Spleen (tissue), 11 donors: ENCODE measurements around the gene STAC3. TPM values are rescaled to one million over a fixed set of nuclear protein-coding genes. Genes with fewer than 3 reads are reported as not detected.

ENCODE experiments used
- DNase-seq: peaks from one replicate; pipeline ENCODE4 v3.0.0-alpha.2; 2020
- H3K27ac ChIP-seq, 8 donors: fragments of 200-600 bp; sonication (generic) in 7 of 8; 1 replicate in 4 of 8; 2 replicates in 4 of 8; pipeline versions ENCODE4 v1.5.0 to v1.8.0; 2016 to 2021; ENCODE audit warnings: inconsistent platforms in 4 of 8, mild to moderate bottlenecking in 4 of 8, moderate library complexity in 1 of 8
- H3K27me3 ChIP-seq, 7 donors: fragments of 200-600 bp; sonication (generic) in 6 of 7; replicated peaks in 1 of 7; 1 replicate in 4 of 7; 2 replicates in 3 of 7; pipeline versions ENCODE4 v1.5.0 to v1.8.0; 2016 to 2021; ENCODE audit warnings: inconsistent platforms in 3 of 7, mild to moderate bottlenecking in 1 of 7
- H3K36me3 ChIP-seq, 6 donors: fragments of 200-600 bp; sonication (generic) in 5 of 6; 1 replicate in 4 of 6; 2 replicates in 2 of 6; pipeline versions ENCODE4 v1.5.0 to v1.8.0; 2016 to 2021; ENCODE audit warnings: inconsistent platforms in 2 of 6
- H3K4me1 ChIP-seq, 6 donors: fragments of 200-600 bp; sonication (generic) in 5 of 6; 1 replicate in 3 of 6; 2 replicates in 3 of 6; pipeline versions ENCODE4 v1.5.0 to v1.8.0; 2016 to 2021; ENCODE audit warnings: inconsistent platforms in 3 of 6
- H3K4me3 ChIP-seq, 8 donors: fragments of 200-600 bp; sonication (generic) in 7 of 8; 1 replicate in 4 of 8; 2 replicates in 4 of 8; pipeline versions ENCODE4 v1.5.0 to v1.8.0; 2016 to 2021; ENCODE audit warnings: inconsistent platforms in 4 of 8, mild to moderate bottlenecking in 4 of 8, moderate library complexity in 2 of 8
- H3K9me3 ChIP-seq, 8 donors: fragments of 200-600 bp; sonication (generic) in 7 of 8; 1 replicate in 4 of 8; 2 replicates in 4 of 8; pipeline versions ENCODE4 v1.5.0 to v1.8.0; 2016 to 2021; ENCODE audit warnings: inconsistent platforms in 4 of 8
- POLR2A ChIP-seq, 3 donors: fragments of 450-650 bp; IDR thresholded peaks; one replicate each; pipeline ENCODE4 v1.5.1; 2017; ENCODE audit warnings: antibody characterized with exemption in 3 of 3, mild to moderate bottlenecking in 1 of 3
- POLR2AphosphoS5 ChIP-seq, 3 donors: sonication (generic); formaldehyde crosslinking; IDR thresholded peaks; one replicate each; pipeline ENCODE4 v1.5.1; 2017; ENCODE audit warnings: antibody characterized with exemption in 3 of 3
- WGBS, 5 donors: extraction: QIAGEN DNeasy Blood & Tissue Kit in 3 of 5; methylation state at CpG; one replicate each; pipeline versions ENCODE4 v1.1.5 to v1.1.7; 2013 to 2018; 5-methylcytosine and 5-hydroxymethylcytosine counted together
- intact Hi-C: fragments of 100-400 bp; cut with DNase I; formaldehyde crosslinking; loops from one replicate; pipeline ENCODE4 v1.15.0; 2023; ENCODE audit warnings: low total_unique reads
- polyA plus RNA-seq, 3 donors: library from polyadenylated mRNA; stranded (reverse); fragments of 200-250 nt; gene quantifications; one replicate each; pipeline ENCODE4 v1.2.1, GENCODE V29; 2013
- total RNA-seq, 7 donors: library from RNA; depleted of rRNA in 3 of 7; stranded (reverse); fragments of >200 nt in 3 of 7; fragmentation: NEBNext Ultra II Directional in 4 of 7; extraction: Animal tissue kit (Norgen Biotek cat#: 25700) in 4 of 7; gene quantifications; one replicate each; pipeline versions ENCODE4 v1.1.0 to v1.2.1, GENCODE V29; 2016 to 2021
- TF ChIP-seq, protein P1 (sequence below), 11 experiments: fragments of 200-600 bp in 7 of 11; fragments of 450-650 bp in 4 of 11; sonication (generic) in 4 of 11; IDR thresholded peaks in 8 of 11; conservative IDR thresholded peaks in 3 of 11; 1 replicate in 7 of 11; 2 replicates in 4 of 11; pipeline versions ENCODE4 v1.4.0 to v1.8.0; 2016 to 2021; ENCODE audit warnings: antibody characterized with exemption in 11 of 11, inconsistent platforms in 4 of 11, mild to moderate bottlenecking in 1 of 11
- donor health status: healthy with polysubstance abuse.
- donor health status: DM: no; HTN: no; CAD: no; lungs with moderate emphysema.
- donor health status: DM: no; HTN: no; CAD: no.
- donor health status: Bipolar disorder and iron deficiency.
- donor health status: healthy.
- donor health status: DM: no; HTN: no; CAD: no.
- donor health status: DM: yes; HTN: yes; CAD: no.

STAC3 gene
- total and polyA plus RNA-seq, 10 donors: 3.4 to 16.4 (median 8.6) TPM

DNA sequence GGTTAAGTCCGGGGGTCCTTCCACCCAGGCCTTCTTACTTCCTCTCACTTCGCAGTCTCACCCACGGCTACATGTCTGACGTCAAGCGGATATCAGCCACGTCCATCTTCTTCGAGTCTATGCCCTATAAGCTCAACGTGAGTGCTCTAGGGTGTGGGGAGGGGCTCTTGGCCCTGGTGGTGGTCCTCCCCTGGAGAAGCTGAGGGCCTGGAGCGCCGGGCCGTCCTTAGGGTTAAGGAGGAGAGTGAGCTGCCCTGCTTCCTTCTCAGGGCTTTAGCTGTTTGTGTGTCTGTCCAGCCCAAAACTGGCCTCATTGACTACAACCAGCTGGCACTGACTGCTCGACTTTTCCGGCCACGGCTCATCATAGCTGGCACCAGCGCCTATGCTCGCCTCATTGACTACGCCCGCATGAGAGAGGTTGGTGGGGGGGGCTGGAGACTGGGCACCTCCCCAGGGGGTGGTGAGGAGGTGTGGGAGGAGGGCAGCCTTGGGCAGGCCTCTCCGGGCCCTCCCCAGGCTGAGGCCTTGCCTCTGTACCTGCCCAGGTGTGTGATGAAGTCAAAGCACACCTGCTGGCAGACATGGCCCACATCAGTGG is 18.7 kb downstream of the STAC3 start:
- Histone ChIP-seq H3K4me1 (peaks cover 26 to 97% (median 75%) of the 10 kb centered on the region in 6 donors), H3K27me3 (peaks cover 0 to 31% (median 13%) of the 10 kb centered on the region in 7 donors), H3K9me3 (no peaks in the 10 kb centered on the region), H3K4me3 (no peak overlapping the region), H3K27ac (peak overlapping the region in 2 of 8 donors; percentile 13 to 88), H3K36me3 (peaks cover 0 to 48% (median 32%) of the 10 kb centered on the region in 6 donors)
- TF ChIP-seq POLR2AphosphoS5 (IDR thresholded peaks at IDR 0.05) (no peak), POLR2A (IDR thresholded peaks at IDR 0.05) (no peak)
- TF ChIP-seq, protein P1, sequence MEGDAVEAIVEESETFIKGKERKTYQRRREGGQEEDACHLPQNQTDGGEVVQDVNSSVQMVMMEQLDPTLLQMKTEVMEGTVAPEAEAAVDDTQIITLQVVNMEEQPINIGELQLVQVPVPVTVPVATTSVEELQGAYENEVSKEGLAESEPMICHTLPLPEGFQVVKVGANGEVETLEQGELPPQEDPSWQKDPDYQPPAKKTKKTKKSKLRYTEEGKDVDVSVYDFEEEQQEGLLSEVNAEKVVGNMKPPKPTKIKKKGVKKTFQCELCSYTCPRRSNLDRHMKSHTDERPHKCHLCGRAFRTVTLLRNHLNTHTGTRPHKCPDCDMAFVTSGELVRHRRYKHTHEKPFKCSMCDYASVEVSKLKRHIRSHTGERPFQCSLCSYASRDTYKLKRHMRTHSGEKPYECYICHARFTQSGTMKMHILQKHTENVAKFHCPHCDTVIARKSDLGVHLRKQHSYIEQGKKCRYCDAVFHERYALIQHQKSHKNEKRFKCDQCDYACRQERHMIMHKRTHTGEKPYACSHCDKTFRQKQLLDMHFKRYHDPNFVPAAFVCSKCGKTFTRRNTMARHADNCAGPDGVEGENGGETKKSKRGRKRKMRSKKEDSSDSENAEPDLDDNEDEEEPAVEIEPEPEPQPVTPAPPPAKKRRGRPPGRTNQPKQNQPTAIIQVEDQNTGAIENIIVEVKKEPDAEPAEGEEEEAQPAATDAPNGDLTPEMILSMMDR (IDR thresholded peaks at IDR 0.05 in 8 of 11, conservative IDR thresholded peaks at IDR 0.05 in 3 of 11): no peak
- 80 to 92% (median 91%) methylated on average over 19 of the region's 19 CpGs for WGBS, 5 donors
- peak; percentile 71 for DNase-seq
- intact Hi-C loops: no loop called here

DNA sequence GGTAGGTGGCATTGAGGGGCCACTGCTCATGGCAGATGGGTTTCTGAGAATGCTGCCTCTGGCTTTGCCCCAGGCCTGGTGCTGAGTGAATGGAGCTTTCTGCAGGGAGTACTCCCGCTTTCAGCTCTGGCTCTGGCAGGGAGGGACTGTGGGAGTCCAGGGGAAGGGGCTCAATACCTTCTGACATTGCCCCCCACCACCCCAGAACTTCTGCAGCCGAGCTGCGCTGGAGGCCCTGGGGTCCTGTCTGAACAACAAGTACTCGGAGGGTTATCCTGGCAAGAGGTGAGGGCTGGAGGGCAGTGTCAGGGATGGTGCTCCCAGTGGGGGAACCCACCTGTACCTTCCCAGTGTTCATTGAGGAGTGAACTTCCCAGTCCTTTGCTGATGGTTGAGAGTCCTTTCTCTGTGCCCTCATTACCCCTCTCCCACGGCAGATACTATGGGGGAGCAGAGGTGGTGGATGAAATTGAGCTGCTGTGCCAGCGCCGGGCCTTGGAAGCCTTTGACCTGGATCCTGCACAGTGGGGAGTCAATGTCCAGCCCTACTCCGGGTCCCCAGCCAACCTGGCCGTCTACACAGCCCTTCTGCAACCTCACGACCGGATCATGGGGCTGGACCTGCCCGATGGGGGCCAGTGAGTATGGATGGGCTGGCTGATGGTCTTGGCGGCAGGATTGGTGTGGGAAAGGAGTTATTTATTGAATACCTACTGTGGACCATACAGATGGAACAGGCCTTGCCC is 19.5 kb downstream of the STAC3 start:
- Histone ChIP-seq H3K9me3 (no peaks in the 10 kb centered on the region), H3K4me3 (peak overlapping the region in 1 of 8 donors; percentile 85), H3K27ac (peak overlapping the region in 4 of 8 donors; percentile 85 to 88 (median 88)), H3K36me3 (peaks cover 0 to 48% (median 32%) of the 10 kb centered on the region in 6 donors), H3K4me1 (peaks cover 26 to 97% (median 79%) of the 10 kb centered on the region in 6 donors), H3K27me3 (peaks cover 0 to 31% (median 14%) of the 10 kb centered on the region in 7 donors)
- DNase-seq: peak; percentile 70
- WGBS, 5 donors: 88 to 97% (median 93%) methylated on average over 10 to 13 of the region's 13 CpGs
- intact Hi-C loops: no loop called here
- no peak for TF ChIP-seq POLR2A (IDR thresholded peaks at IDR 0.05)
- TF ChIP-seq, protein P1 (IDR thresholded peaks at IDR 0.05 in 8 of 11, conservative IDR thresholded peaks at IDR 0.05 in 3 of 11): no peak
- TF ChIP-seq POLR2AphosphoS5 (IDR thresholded peaks at IDR 0.05): no peak

DNA sequence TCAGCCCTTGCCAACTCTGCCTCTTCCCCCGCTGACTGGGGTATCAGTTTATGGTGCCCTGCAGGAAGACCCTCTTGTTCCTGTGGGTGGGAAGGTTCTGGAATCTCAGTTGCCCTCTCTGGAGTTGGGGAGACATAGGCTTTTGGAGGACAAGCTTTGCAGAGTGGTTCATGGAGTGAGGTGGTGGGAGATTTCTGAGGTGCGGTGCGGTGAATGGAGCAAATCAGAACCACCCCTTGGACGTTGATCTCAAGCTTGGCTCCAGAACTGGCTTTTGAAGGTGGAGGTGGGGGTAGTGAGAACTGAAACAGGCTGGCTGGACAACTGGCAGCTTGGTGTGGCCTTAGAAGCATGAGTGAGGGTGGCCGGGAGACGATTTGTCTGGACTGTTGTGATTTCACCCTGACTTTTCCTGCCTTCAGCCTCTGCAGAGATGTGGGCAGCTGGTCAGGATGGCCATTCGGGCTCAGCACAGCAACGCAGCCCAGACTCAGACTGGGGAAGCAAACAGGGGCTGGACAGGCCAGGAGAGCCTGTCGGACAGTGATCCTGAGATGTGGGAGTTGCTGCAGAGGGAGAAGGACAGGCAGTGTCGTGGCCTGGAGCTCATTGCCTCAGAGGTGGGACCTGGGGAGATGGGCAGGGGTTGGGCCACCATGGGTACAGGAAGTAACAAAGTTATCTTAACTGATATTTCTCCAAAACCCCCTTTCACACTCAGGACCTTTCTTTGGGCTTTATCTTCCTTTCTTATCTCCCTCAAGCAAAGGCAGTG is 20.4 kb downstream of the STAC3 start:
- peaks cover 26 to 97% (median 79%) of the 10 kb centered on the region in 6 donors for H3K4me1 ChIP-seq
- WGBS, 5 donors: 62 to 72% (median 68%) methylated on average over 10 of the region's 10 CpGs

More for the DNA sequence above, 20.4 kb downstream of the STAC3 start:
- H3K4me3 ChIP-seq: peak overlapping the region; percentile 38 to 85 (median 68)
- intact Hi-C loops: no loop called here
- H3K27me3 ChIP-seq: peaks cover 0 to 31% (median 18%) of the 10 kb centered on the region in 7 donors
- peak overlapping the region in 7 of 8 donors; percentile 81 to 89 (median 85) for H3K27ac ChIP-seq
- no peaks in the 10 kb centered on the region for H3K9me3 ChIP-seq
- TF ChIP-seq, protein P1 (IDR thresholded peaks at IDR 0.05 in 8 of 11, conservative IDR thresholded peaks at IDR 0.05 in 3 of 11): no peak
- TF ChIP-seq POLR2AphosphoS5 (IDR thresholded peaks at IDR 0.05) (no peak), POLR2A (IDR thresholded peaks at IDR 0.05) (no peak)
- peaks cover 0 to 47% (median 32%) of the 10 kb centered on the region in 6 donors for H3K36me3 ChIP-seq
- peak; percentile 72 for DNase-seq
